Panc1 (cell line): Measurements from ENCODE around the gene KRTAP3-3. TPM values are rescaled to one million over a fixed set of nuclear protein-coding genes. Genes with fewer than 3 reads are reported as not detected.

Experiments
- ATAC-seq: fragments of 200-7000 bp; cut with Tn5 transposase; 2 replicates; pipeline ENCODE4 v1.9.1; 2020; ENCODE audit warnings: mild to moderate bottlenecking, moderate library complexity
- BruUV-seq: library from RNA; stranded (reverse); fragments of 400-500 nt; replicated peaks from 2 replicates; lab custom pipeline; 2021; lab: Mats Ljungman, UMichigan
- CTCF ChIA-PET: fragments of 300-600 bp; sonication (Branson Sonifier 250); formaldehyde crosslinking; loops from one replicate; lab custom pipeline; 2022; ENCODE audit warnings: antibody characterized with exemption; lab: Charles Lee
- POLR2A ChIA-PET: fragments of 300-600 bp; sonication (Branson Sonifier 250); formaldehyde crosslinking; loops from one replicate; lab custom pipeline; 2022; ENCODE audit warnings: antibody characterized with exemption; lab: Charles Lee
- DNase-seq: peaks from one replicate; pipeline ENCODE4 v3.0.0-alpha.2; 2010; ENCODE audit warnings: low read depth, low spot score
- H3K27ac ChIP-seq: 2 replicates; pipeline ENCODE4 v1.5.1; 2011; ENCODE audit warnings: mild to moderate bottlenecking, low read length, inconsistent platforms
- H3K27me3 ChIP-seq: fragments of 200-500 bp; sonication (Bioruptor generic); 2 replicates; pipeline ENCODE4 v1.6.0; 2014; ENCODE audit warnings: low read length, inconsistent platforms; ENCODE audit not compliant: control insufficient read depth, insufficient read depth
- H3K36me3 ChIP-seq: fragments of 200-500 bp; sonication (Bioruptor generic); 2 replicates; pipeline ENCODE4 v1.5.1; 2014; ENCODE audit warnings: inconsistent platforms, mild to moderate bottlenecking, low read length, moderate library complexity; ENCODE audit not compliant: control insufficient read depth, insufficient read depth
- H3K4me1 ChIP-seq: 2 replicates; pipeline ENCODE4 v1.5.1; 2011; ENCODE audit warnings: inconsistent platforms, mild to moderate bottlenecking, low read length, moderate library complexity; ENCODE audit not compliant: control insufficient read depth, insufficient read depth
- H3K4me3 ChIP-seq, 2 experiments: 2 replicates each; pipeline ENCODE4 v1.5.1; 2011 to 2012; ENCODE audit warnings: low read depth in 2 of 2, low read length in 2 of 2, mild to moderate bottlenecking in 2 of 2, inconsistent platforms in 1 of 2, moderate library complexity in 1 of 2
- H3K9me3 ChIP-seq: fragments of 200-500 bp; sonication (Bioruptor generic); 2 replicates; pipeline ENCODE4 v1.5.1; 2014; ENCODE audit warnings: low read depth, mild to moderate bottlenecking, inconsistent platforms, low read length, moderate library complexity; ENCODE audit not compliant: control insufficient read depth, insufficient read depth
- CTCF ChIP-seq: fragments of 450-650 bp; IDR thresholded peaks from 2 replicates; pipeline ENCODE4 v1.5.1; 2017; ENCODE audit warnings: mild to moderate bottlenecking
- POLR2AphosphoS5 ChIP-seq: IDR thresholded peaks from 2 replicates; pipeline ENCODE4 v1.6.1; 2012; ENCODE audit warnings: mild to moderate bottlenecking, low read depth, low read length, moderate library complexity
- SIN3A ChIP-seq: IDR thresholded peaks from 2 replicates; pipeline ENCODE4 v1.6.1; 2012; ENCODE audit warnings: low read depth, mild to moderate bottlenecking, low read length, moderate library complexity, borderline replicate concordance; ENCODE audit not compliant: insufficient read depth
- TCF7L2 ChIP-seq: IDR thresholded peaks from 2 replicates; pipeline ENCODE4 v1.6.1; 2011; ENCODE audit warnings: mild to moderate bottlenecking, low read depth, low read length, inconsistent platforms
- in situ Hi-C: cut with HindIII; loops from 2 replicates; pipeline ENCODE4 v1.10.0; 2016; ENCODE audit warnings: low sequenced_read_pairs, low pct_unique_long_range_greater_than_20kb
- intact Hi-C: fragments of 100-400 bp; cut with micrococcal nuclease; formaldehyde crosslinking; loops from one replicate; pipeline ENCODE4 v1.10.0; 2022; ENCODE audit not compliant: unreplicated experiment
- total RNA-seq: library from RNA; stranded (reverse); gene quantifications from one replicate; pipeline ENCODE4 v1.2.1, GENCODE V29; 2021; ENCODE audit not compliant: unreplicated experiment
- TF ChIP-seq, protein P1 (sequence below), 2 experiments: IDR thresholded peaks; 2 replicates each; pipeline ENCODE4 v1.6.1; 2011 to 2012; ENCODE audit warnings: low read depth in 2 of 2, control low read depth in 1 of 2, low read length in 1 of 2, mild to moderate bottlenecking in 1 of 2, moderate library complexity in 1 of 2; ENCODE audit not compliant: insufficient read depth in 1 of 2

Gene KRTAP3-3
- total RNA-seq, 1 experiment from 2014 or later, result not detected

DNA sequence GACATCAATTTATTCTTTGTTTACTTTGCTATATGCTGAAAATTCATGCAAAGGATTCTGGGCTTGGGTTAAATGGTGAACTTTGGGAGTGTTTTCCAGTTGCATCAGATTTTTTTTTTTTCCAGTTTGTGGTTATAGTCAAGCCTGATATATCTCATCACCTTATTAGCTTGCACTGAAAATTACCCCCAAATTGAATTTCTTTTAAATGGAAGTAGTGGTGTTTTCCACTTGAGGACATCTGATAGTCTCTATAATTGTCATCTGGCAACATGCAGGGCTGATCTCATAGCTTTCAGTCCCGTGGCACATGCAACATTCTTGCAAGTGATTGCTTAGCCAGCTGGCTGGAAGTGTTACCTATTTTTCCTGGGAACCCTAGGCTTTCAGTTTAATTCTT lies 19.6 kb upstream of the KRTAP3-3 start:
- TF ChIP-seq, protein P1, sequence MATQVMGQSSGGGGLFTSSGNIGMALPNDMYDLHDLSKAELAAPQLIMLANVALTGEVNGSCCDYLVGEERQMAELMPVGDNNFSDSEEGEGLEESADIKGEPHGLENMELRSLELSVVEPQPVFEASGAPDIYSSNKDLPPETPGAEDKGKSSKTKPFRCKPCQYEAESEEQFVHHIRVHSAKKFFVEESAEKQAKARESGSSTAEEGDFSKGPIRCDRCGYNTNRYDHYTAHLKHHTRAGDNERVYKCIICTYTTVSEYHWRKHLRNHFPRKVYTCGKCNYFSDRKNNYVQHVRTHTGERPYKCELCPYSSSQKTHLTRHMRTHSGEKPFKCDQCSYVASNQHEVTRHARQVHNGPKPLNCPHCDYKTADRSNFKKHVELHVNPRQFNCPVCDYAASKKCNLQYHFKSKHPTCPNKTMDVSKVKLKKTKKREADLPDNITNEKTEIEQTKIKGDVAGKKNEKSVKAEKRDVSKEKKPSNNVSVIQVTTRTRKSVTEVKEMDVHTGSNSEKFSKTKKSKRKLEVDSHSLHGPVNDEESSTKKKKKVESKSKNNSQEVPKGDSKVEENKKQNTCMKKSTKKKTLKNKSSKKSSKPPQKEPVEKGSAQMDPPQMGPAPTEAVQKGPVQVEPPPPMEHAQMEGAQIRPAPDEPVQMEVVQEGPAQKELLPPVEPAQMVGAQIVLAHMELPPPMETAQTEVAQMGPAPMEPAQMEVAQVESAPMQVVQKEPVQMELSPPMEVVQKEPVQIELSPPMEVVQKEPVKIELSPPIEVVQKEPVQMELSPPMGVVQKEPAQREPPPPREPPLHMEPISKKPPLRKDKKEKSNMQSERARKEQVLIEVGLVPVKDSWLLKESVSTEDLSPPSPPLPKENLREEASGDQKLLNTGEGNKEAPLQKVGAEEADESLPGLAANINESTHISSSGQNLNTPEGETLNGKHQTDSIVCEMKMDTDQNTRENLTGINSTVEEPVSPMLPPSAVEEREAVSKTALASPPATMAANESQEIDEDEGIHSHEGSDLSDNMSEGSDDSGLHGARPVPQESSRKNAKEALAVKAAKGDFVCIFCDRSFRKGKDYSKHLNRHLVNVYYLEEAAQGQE (IDR thresholded peaks at IDR 0.05; ENCODE audit: insufficient read depth in 1 of 2, low read depth in 2 of 2, low read length in 1 of 2), result no peak
- TF ChIP-seq CTCF, result no peak
- no peak for TF ChIP-seq SIN3A
- TF ChIP-seq POLR2AphosphoS5, result no peak
- TF ChIP-seq TCF7L2, result no peak
- ChIA-PET POLR2A (no interaction called here), CTCF (no interaction called here)
- Histone ChIP-seq H3K27me3 (no peaks in the 10 kb centered on the region; the same call in 1 of the 2 replicates), H3K36me3 (no peaks in the 10 kb centered on the region), H3K4me1 (no peaks in the 10 kb centered on the region), H3K4me3 (no peak overlapping the region), H3K9me3 (no peaks in the 10 kb centered on the region), H3K27ac (no peak overlapping the region)
- ATAC-seq (no peak), DNase-seq (no peak)
- BruUV-seq, result no TSS peak
- intact Hi-C loops, result no loop called here
- in situ Hi-C loops, result no loop called here

GRCh38 chr17:41013181-41013580 lies 19.2 kb upstream of the KRTAP3-3 start:
- Histone ChIP-seq H3K4me3 (no peak overlapping the region), H3K9me3 (no peaks in the 10 kb centered on the region), H3K27ac (no peak overlapping the region), H3K36me3 (no peaks in the 10 kb centered on the region), H3K4me1 (no peaks in the 10 kb centered on the region), H3K27me3 (no peaks in the 10 kb centered on the region; the same call in 1 of the 2 replicates)
- in situ Hi-C loops (no loop called here), intact Hi-C loops (no loop called here)
- TF ChIP-seq POLR2AphosphoS5 (no peak), SIN3A (no peak), CTCF (no peak)
- TF ChIP-seq, protein P1 (IDR thresholded peaks at IDR 0.05; ENCODE audit: insufficient read depth in 1 of 2, low read depth in 2 of 2, low read length in 1 of 2), result no peak
- no TSS peak for BruUV-seq
- DNase-seq, result no peak
- no peak for ATAC-seq
- ChIA-PET POLR2A (no interaction called here), CTCF (no interaction called here)
